ENCODE measurements around the gene MON1A. TPM values are rescaled to one million over a fixed set of nuclear protein-coding genes. Genes with fewer than 3 reads are reported as not detected.

Gene MON1A, protein sequence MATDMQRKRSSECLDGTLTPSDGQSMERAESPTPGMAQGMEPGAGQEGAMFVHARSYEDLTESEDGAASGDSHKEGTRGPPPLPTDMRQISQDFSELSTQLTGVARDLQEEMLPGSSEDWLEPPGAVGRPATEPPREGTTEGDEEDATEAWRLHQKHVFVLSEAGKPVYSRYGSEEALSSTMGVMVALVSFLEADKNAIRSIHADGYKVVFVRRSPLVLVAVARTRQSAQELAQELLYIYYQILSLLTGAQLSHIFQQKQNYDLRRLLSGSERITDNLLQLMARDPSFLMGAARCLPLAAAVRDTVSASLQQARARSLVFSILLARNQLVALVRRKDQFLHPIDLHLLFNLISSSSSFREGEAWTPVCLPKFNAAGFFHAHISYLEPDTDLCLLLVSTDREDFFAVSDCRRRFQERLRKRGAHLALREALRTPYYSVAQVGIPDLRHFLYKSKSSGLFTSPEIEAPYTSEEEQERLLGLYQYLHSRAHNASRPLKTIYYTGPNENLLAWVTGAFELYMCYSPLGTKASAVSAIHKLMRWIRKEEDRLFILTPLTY
- total RNA-seq (2014; rRNA removed; shearing (Covaris generic); ENCODE audit: low replicate concordance) = 9.6 and 9.8 TPM in 2 replicates

DNA sequence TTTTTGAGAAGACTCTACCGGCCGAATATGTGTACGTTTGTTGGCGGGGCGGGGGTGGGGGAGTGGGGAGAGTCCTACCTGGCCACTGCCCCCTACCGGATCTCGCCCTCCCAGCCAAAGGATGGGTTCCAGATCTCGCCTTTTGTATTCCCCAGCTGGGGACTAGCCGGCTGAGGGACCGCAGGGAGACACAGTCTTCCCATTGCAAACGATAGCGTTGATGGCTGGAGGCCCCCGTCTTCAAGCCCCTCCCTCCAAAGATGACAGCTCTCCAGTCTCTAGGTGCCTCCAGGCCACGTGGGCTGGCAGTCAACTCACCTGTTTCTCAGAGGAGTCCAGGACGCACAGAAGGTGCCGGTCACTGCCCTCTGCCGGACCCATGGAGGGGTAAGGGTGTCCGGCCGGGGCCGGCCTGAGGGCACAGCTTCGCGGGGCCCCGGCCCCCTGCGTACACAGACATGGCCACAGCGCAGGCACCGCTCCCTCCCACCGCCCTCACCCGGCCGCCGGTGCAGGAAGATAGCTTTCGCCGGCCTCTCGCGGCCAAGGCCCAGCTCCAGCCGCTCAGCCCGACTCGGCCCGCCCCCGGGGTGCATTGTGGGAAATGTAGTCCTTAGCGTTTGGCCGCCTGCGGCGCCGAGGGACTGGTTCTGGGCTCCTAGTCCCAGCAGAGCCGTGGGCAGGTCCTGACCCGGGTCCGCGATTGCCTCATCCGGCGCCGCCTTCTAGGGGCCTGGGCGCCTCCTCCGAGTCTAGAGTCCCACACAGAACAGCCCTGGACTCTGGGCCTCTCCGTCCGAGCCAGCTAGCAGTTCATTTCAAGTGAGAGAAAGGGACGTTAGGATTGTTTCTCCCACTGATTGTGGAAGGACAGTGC lies at the start of gene MON1A:
TSS of gene MON1A (minus strand) at position 521 of the 877 bp plus-strand sequence. CDS start 16,465 bp downstream, outside the sequence.
- Histone ChIP-seq H3K36me3 (ENCODE audit: insufficient read depth, low read length) (no peaks in the 10 kb centered on the region), H2AFZ (ENCODE audit: low read length) (peak within 1 kb of the TSS; percentile 100), H3K9me2 (replicated peaks; ENCODE audit: insufficient read depth, low read length) (no peaks in the 10 kb centered on the region), H3K4me2 (ENCODE audit: low read depth, low read length, poor library complexity, severe bottlenecking) (peak within 1 kb of the TSS; percentile 84), H3K4me3 (ENCODE audit: low read length) (peak within 1 kb of the TSS; percentile 95), H3K9me3 (ENCODE audit: low read length) (no peaks in the 10 kb centered on the region), H3K27ac (ENCODE audit: low read length) (peak within 1 kb of the TSS; percentile 70), H3K27me3 (ENCODE audit: low read length) (no peaks in the 10 kb centered on the region), H3K79me2 (ENCODE audit: low read length) (peaks cover 16% of the 10 kb centered on the region), H3K9ac (ENCODE audit: low read length) (peak within 1 kb of the TSS; percentile 82), H4K20me1 (ENCODE audit: insufficient read depth, low read depth, low read length) (no peaks in the 10 kb centered on the region), H3K4me1 (ENCODE audit: low read length) (peaks cover 31% of the 10 kb centered on the region)
- peak; percentile 96 for DNase-seq

DNA sequence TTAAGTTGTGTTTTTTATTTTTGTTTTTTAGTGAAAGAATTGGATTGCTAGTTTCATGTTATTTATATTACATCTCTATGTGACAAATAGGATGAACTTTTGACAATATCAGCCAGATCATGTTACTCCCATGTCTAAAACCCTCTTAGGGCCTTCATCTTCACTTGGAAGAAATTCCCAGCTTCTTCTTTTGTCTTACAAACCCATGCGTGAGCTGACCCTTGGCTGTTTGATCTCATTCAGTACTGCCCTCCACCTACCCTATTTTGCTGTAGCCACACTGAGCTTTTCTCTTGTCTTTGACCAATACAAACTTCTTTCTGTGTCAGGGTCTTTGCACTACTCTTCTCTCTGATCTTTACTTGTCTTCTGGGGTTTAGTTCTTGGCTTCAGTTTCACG lies 47.3 kb upstream of the MON1A start:
- Histone ChIP-seq H3K9me2 (replicated peaks; ENCODE audit: insufficient read depth, low read length) (no peaks in the 10 kb centered on the region), H3K9me3 (ENCODE audit: low read length) (no peaks in the 10 kb centered on the region), H3K4me3 (ENCODE audit: low read length) (no peak overlapping the region), H2AFZ (ENCODE audit: low read length) (no peak overlapping the region), H3K4me1 (ENCODE audit: low read length) (peaks cover 16% of the 10 kb centered on the region), H3K27ac (ENCODE audit: low read length) (no peak overlapping the region), H4K20me1 (ENCODE audit: insufficient read depth, low read depth, low read length) (no peaks in the 10 kb centered on the region), H3K4me2 (ENCODE audit: low read depth, low read length, poor library complexity, severe bottlenecking) (no peak overlapping the region), H3K27me3 (ENCODE audit: low read length) (no peaks in the 10 kb centered on the region), H3K79me2 (ENCODE audit: low read length) (peaks cover 71% of the 10 kb centered on the region), H3K36me3 (ENCODE audit: insufficient read depth, low read length) (peaks cover 24% of the 10 kb centered on the region), H3K9ac (ENCODE audit: low read length) (no peak overlapping the region)
- no peak for DNase-seq

DNA sequence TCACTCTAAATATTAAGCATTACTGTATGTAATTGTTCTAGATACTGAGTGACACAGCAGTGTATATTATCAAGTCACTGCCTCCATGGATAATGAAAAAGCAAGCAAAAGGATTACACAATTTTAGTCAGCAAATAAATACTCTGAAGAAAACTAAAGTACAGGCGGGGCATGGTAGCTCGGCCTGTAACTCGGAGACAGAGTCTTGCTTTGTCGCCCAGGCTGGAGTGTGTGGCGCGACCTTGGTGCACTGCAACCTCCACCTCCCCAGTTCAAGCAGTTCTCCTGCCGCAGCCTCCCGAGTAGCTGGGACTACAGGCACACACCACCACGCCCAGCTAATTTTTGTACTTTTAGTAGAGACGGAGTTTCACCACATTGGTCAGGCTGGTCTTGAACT lies 43.0 kb upstream of the MON1A start:
- no peak overlapping the region for H3K27ac ChIP-seq (ENCODE audit: low read length)
- H3K9ac ChIP-seq (ENCODE audit: low read length) = no peak overlapping the region
- no peaks in the 10 kb centered on the region for H3K27me3 ChIP-seq (ENCODE audit: low read length)
- H3K79me2 ChIP-seq (ENCODE audit: low read length) = peaks cover 61% of the 10 kb centered on the region
- H2AFZ ChIP-seq (ENCODE audit: low read length) = no peak overlapping the region
- peaks cover 24% of the 10 kb centered on the region for H3K36me3 ChIP-seq (ENCODE audit: insufficient read depth, low read length)
- no peaks in the 10 kb centered on the region for H3K9me2 ChIP-seq (replicated peaks; ENCODE audit: insufficient read depth, low read length)
- H3K4me1 ChIP-seq (ENCODE audit: low read length) = peaks cover 16% of the 10 kb centered on the region
- H3K9me3 ChIP-seq (ENCODE audit: low read length) = no peaks in the 10 kb centered on the region
- no peak overlapping the region for H3K4me2 ChIP-seq (ENCODE audit: low read depth, low read length, poor library complexity, severe bottlenecking)
- no peak for DNase-seq
- H4K20me1 ChIP-seq (ENCODE audit: insufficient read depth, low read depth, low read length) = peaks cover 3% of the 10 kb centered on the region; the same call in 1 of the 2 replicates
- H3K4me3 ChIP-seq (ENCODE audit: low read length) = no peak overlapping the region

DNA sequence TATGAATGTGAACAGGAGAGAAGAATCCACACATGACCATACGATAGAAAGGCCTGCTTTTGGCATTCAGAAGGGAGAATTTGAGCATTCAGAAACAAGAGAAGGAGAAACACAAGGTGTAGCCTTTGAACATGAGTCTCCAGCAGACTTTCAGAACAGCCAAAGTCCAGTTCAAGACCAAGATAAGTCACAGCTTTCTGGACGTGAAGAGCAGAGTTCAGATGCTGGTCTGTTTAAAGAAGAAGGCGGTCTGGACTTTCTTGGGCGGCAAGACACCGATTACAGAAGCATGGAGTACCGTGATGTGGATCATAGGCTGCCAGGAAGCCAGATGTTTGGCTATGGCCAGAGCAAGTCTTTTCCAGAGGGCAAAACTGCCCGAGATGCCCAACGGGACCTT lies 38.7 kb upstream of the MON1A start:
- Histone ChIP-seq H3K4me1 (ENCODE audit: low read length) (no peaks in the 10 kb centered on the region), H3K9ac (ENCODE audit: low read length) (no peak overlapping the region), H3K27me3 (ENCODE audit: low read length) (no peaks in the 10 kb centered on the region), H3K27ac (ENCODE audit: low read length) (no peak overlapping the region), H3K9me2 (replicated peaks; ENCODE audit: insufficient read depth, low read length) (no peaks in the 10 kb centered on the region), H3K4me3 (ENCODE audit: low read length) (no peak overlapping the region), H3K79me2 (ENCODE audit: low read length) (peaks cover 79% of the 10 kb centered on the region), H3K36me3 (ENCODE audit: insufficient read depth, low read length) (peaks cover 16% of the 10 kb centered on the region), H3K9me3 (ENCODE audit: low read length) (no peaks in the 10 kb centered on the region), H3K4me2 (ENCODE audit: low read depth, low read length, poor library complexity, severe bottlenecking) (no peak overlapping the region), H2AFZ (ENCODE audit: low read length) (no peak overlapping the region), H4K20me1 (ENCODE audit: insufficient read depth, low read depth, low read length) (peaks cover 3% of the 10 kb centered on the region; the same call in 1 of the 2 replicates)
- no peak for DNase-seq

DNA sequence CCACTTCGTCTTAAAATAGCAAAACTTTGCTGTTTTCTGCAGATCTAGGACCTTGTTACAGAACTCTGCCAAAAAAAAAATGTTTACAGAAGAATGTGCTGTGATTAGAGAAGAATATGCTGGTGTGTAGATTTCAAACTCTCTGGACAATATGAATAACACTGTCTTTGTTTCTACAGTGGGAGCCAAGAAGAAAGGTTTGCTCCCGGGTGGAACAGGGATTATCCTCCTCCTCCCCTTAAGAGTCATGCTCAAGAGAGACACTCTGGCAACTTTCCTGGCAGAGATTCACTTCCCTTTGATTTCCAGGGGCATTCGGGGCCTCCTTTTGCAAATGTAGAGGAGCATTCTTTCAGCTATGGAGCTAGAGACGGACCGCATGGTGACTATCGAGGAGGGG lies 37.7 kb upstream of the MON1A start:
- Histone ChIP-seq H3K27me3 (ENCODE audit: low read length) (no peaks in the 10 kb centered on the region), H3K4me1 (ENCODE audit: low read length) (no peaks in the 10 kb centered on the region), H3K36me3 (ENCODE audit: insufficient read depth, low read length) (peaks cover 10% of the 10 kb centered on the region; the same call in 1 of the 2 replicates), H3K9me3 (ENCODE audit: low read length) (no peaks in the 10 kb centered on the region), H3K9me2 (replicated peaks; ENCODE audit: insufficient read depth, low read length) (no peaks in the 10 kb centered on the region), H3K79me2 (ENCODE audit: low read length) (peaks cover 77% of the 10 kb centered on the region), H2AFZ (ENCODE audit: low read length) (no peak overlapping the region), H4K20me1 (ENCODE audit: insufficient read depth, low read depth, low read length) (peaks cover 3% of the 10 kb centered on the region; the same call in 1 of the 2 replicates), H3K4me2 (ENCODE audit: low read depth, low read length, poor library complexity, severe bottlenecking) (no peak overlapping the region), H3K4me3 (ENCODE audit: low read length) (no peak overlapping the region), H3K9ac (ENCODE audit: low read length) (no peak overlapping the region), H3K27ac (ENCODE audit: low read length) (no peak overlapping the region)
- DNase-seq = no peak

DNA sequence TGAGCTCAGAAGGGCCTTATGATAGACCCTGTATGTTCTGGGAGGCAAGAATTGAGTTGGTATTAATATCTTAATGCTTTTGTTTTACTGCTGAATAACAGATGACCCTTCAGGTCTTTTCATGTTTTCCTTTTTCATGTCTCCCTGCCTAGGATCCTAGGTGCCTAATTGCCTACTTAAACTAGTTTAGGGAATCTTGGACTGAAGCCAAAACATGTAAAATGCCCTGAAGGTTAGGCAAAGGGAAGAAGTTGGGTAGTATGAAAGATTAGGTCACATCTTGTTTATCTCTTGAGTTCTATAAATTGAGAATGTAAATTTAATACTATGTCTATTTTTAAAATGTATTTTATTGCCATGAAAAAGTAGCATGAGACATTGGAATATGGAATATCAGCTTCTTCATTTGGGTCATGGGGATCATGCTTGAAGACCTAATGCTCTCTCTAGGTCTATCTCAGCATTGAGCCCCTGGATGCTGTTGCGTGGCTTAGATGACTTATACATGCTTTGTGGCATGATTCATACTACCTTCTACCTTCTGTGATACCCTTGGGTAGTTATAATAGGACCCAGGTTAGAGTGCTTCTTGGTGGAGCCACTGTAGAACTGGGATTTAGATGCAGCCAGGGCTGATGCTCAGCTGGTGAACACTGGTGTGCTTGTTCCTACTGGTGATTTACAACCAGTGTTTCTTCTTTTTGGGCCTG lies 36.8 kb upstream of the MON1A start:
- H2AFZ ChIP-seq (ENCODE audit: low read length) = no peak overlapping the region
- peaks cover 3% of the 10 kb centered on the region; the same call in 1 of the 2 replicates for H4K20me1 ChIP-seq (ENCODE audit: insufficient read depth, low read depth, low read length)
- H3K27ac ChIP-seq (ENCODE audit: low read length) = no peak overlapping the region
- H3K27me3 ChIP-seq (ENCODE audit: low read length) = no peaks in the 10 kb centered on the region
- DNase-seq = no peak
- no peak overlapping the region for H3K9ac ChIP-seq (ENCODE audit: low read length)
- no peak overlapping the region for H3K4me3 ChIP-seq (ENCODE audit: low read length)
- peaks cover 82% of the 10 kb centered on the region for H3K79me2 ChIP-seq (ENCODE audit: low read length)
- H3K4me2 ChIP-seq (ENCODE audit: low read depth, low read length, poor library complexity, severe bottlenecking) = no peak overlapping the region
- H3K36me3 ChIP-seq (ENCODE audit: insufficient read depth, low read length) = peaks cover 10% of the 10 kb centered on the region; the same call in 1 of the 2 replicates
- H3K9me2 ChIP-seq (replicated peaks; ENCODE audit: insufficient read depth, low read length) = no peaks in the 10 kb centered on the region
- no peaks in the 10 kb centered on the region for H3K9me3 ChIP-seq (ENCODE audit: low read length)
- no peaks in the 10 kb centered on the region for H3K4me1 ChIP-seq (ENCODE audit: low read length)

DNA sequence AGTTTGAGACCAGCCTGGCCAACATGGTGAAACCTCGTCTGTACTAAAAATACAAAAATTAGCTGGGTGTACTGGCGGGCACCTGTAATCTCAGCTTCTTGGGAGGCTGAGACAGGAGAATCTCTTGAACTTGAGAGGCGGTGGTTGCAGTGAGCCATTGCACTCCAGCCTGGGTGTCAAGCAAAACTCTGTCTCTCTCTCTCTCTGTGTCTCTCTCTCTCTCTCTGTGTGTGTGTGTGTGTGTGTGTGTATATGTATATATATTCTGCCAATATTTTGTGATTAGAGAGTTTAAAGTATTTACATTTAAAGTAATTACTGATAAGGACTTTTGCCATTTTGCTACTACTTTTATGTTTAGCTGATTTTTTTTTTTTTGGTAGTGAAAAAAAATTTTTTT lies 26.0 kb upstream of the MON1A start:
- peaks cover 90% of the 10 kb centered on the region for H3K79me2 ChIP-seq (ENCODE audit: low read length)
- H3K4me1 ChIP-seq (ENCODE audit: low read length) = peaks cover 21% of the 10 kb centered on the region
- no peak overlapping the region for H3K4me2 ChIP-seq (ENCODE audit: low read depth, low read length, poor library complexity, severe bottlenecking)
- H2AFZ ChIP-seq (ENCODE audit: low read length) = no peak overlapping the region
- H3K36me3 ChIP-seq (ENCODE audit: insufficient read depth, low read length) = no peaks in the 10 kb centered on the region
- H3K9ac ChIP-seq (ENCODE audit: low read length) = no peak overlapping the region
- DNase-seq = no peak
- H3K27ac ChIP-seq (ENCODE audit: low read length) = no peak overlapping the region
- H4K20me1 ChIP-seq (ENCODE audit: insufficient read depth, low read depth, low read length) = peaks cover 12% of the 10 kb centered on the region
- no peaks in the 10 kb centered on the region for H3K9me2 ChIP-seq (replicated peaks; ENCODE audit: insufficient read depth, low read length)
- H3K27me3 ChIP-seq (ENCODE audit: low read length) = no peaks in the 10 kb centered on the region
- no peaks in the 10 kb centered on the region for H3K9me3 ChIP-seq (ENCODE audit: low read length)
- no peak overlapping the region for H3K4me3 ChIP-seq (ENCODE audit: low read length)

All from Karpas-422 (cell line).